Endodermal cell (in vitro differentiated cells): ENCODE measurements around the gene TRIP4. TPM values are rescaled to one million over a fixed set of nuclear protein-coding genes. Genes with fewer than 3 reads are reported as not detected.

Experiments
- DNase-seq: peaks from one replicate; pipeline ENCODE4 v3.0.0-alpha.2; 2017
- H3K27ac ChIP-seq: 2 replicates; pipeline ENCODE4 v1.5.1; 2013; ENCODE audit warnings: mild to moderate bottlenecking, low read depth, low read length, moderate library complexity
- H3K27me3 ChIP-seq: 2 replicates; pipeline ENCODE4 v1.6.1; 2013; ENCODE audit warnings: mild to moderate bottlenecking, low read length, moderate library complexity; ENCODE audit not compliant: insufficient read depth, control insufficient read depth, poor library complexity, severe bottlenecking
- H3K36me3 ChIP-seq: 2 replicates; pipeline ENCODE4 v1.7.0; 2013; ENCODE audit warnings: mild to moderate bottlenecking, low read length, moderate library complexity; ENCODE audit not compliant: control insufficient read depth, insufficient read depth
- H3K4me1 ChIP-seq: one replicate; pipeline ENCODE4 v1.7.0; 2013; ENCODE audit warnings: low read length; ENCODE audit not compliant: control insufficient read depth, insufficient read depth
- H3K4me3 ChIP-seq: 2 replicates; pipeline ENCODE4 v1.5.1; 2013; ENCODE audit warnings: mild to moderate bottlenecking, low read length, moderate library complexity
- H3K9ac ChIP-seq: 2 replicates; pipeline ENCODE4 v1.6.1; 2013; ENCODE audit warnings: mild to moderate bottlenecking, low read length, moderate library complexity; ENCODE audit not compliant: poor library complexity, severe bottlenecking; ENCODE audit errors: extremely low read depth
- H3K9me3 ChIP-seq: 2 replicates; pipeline ENCODE4 v1.6.1; 2013; ENCODE audit warnings: mild to moderate bottlenecking, low read length, moderate library complexity; ENCODE audit not compliant: control insufficient read depth
- H3K27ac Mint-ChIP-seq: 2 replicates; pipeline ENCODE4 v1.8.0; 2020; ENCODE audit warnings: mixed read lengths
- H3K27me3 Mint-ChIP-seq: 2 replicates; pipeline ENCODE4 v1.8.0; 2021; ENCODE audit warnings: mild to moderate bottlenecking, mixed read lengths; ENCODE audit not compliant: insufficient read depth
- H3K36me3 Mint-ChIP-seq: 2 replicates; pipeline ENCODE4 v1.8.0; 2020; ENCODE audit warnings: low read depth, mixed read lengths
- H3K4me1 Mint-ChIP-seq: 2 replicates; pipeline ENCODE4 v1.8.0; 2020; ENCODE audit warnings: mixed read lengths
- H3K4me3 Mint-ChIP-seq: 2 replicates; pipeline ENCODE4 v1.8.0; 2020; ENCODE audit warnings: mild to moderate bottlenecking, moderate library complexity, mixed read lengths
- H3K9me3 Mint-ChIP-seq: 2 replicates; pipeline ENCODE4 v1.8.0; 2020; ENCODE audit warnings: mild to moderate bottlenecking, mixed read lengths
- CTCF ChIP-seq: fragments of 200-600 bp; sonication (generic); conservative IDR thresholded peaks from 2 replicates; pipeline ENCODE4 v1.5.0; 2021; ENCODE audit warnings: antibody characterized with exemption, mild to moderate bottlenecking
- WGBS, 2 experiments: methylation state at CpG; one replicate each; pipeline versions ENCODE4 v1.1.5 to v1.1.7; 2013; ENCODE audit warnings: missing lambda C conversion rate in 2 of 2, mixed read lengths in 1 of 2; ENCODE audit not compliant: insufficient coverage in 1 of 2, insufficient read length in 1 of 2; 5-methylcytosine and 5-hydroxymethylcytosine counted together
- total RNA-seq, 2 donors: library from RNA; stranded (reverse); fragmentation: NEBNext Ultra II Directional in 1 of 2; extraction: Animal tissue kit (Norgen Biotek cat#: 25700) in 1 of 2; gene quantifications; 2 replicates in 1 of 2; 3 replicates in 1 of 2; pipeline ENCODE4 v1.2.1, GENCODE V29; 2021

Gene TRIP4
- total RNA-seq, 2 donors from 2014 or later, result 26.5 to 29.1 TPM

GRCh38 chr15:64462492-64462891, 74.9 kb downstream of the TRIP4 start:
- Mint-ChIP-seq H3K9me3 (no peaks in the 10 kb centered on the region), H3K36me3 (peaks cover 13% of the 10 kb centered on the region), H3K4me3 (peak overlapping the region; percentile 78), H3K27me3 (no peaks in the 10 kb centered on the region), H3K4me1 (peaks cover 54% of the 10 kb centered on the region), H3K27ac (peak overlapping the region; percentile 94)
- TF ChIP-seq CTCF, result no peak
- H3K27me3 ChIP-seq, result no peaks in the 10 kb centered on the region
- peaks cover 18% of the 10 kb centered on the region for H3K4me1 ChIP-seq
- peak overlapping the region; percentile 66 for H3K9ac ChIP-seq
- peaks cover 11% of the 10 kb centered on the region for H3K36me3 ChIP-seq
- H3K27ac ChIP-seq, result peak overlapping the region; percentile 84
- no peak for DNase-seq
- peak overlapping the region; percentile 90 for H3K4me3 ChIP-seq
- no peaks in the 10 kb centered on the region for H3K9me3 ChIP-seq

- H3K36me3 Mint-ChIP-seq, result peaks cover 19% of the 10 kb centered on the region
- Histone ChIP-seq H3K4me3 (peak overlapping the region; percentile 90), H3K9me3 (no peaks in the 10 kb centered on the region), H3K27me3 (no peaks in the 10 kb centered on the region), H3K36me3 (peaks cover 9% of the 10 kb centered on the region), H3K27ac (no peak overlapping the region), H3K4me1 (peaks cover 14% of the 10 kb centered on the region), H3K9ac (no peak overlapping the region)
- DNase-seq, result no peak
- no peaks in the 10 kb centered on the region for H3K27me3 Mint-ChIP-seq
- 82 to 93% methylated on average over 3 of the region's 3 CpGs for WGBS, 2 experiments
- peaks cover 49% of the 10 kb centered on the region for H3K4me1 Mint-ChIP-seq
- H3K9me3 Mint-ChIP-seq, result no peaks in the 10 kb centered on the region
- no peak overlapping the region for H3K4me3 Mint-ChIP-seq
- TF ChIP-seq CTCF, result no peak
- H3K27ac Mint-ChIP-seq, result no peak overlapping the region
Observed at GRCh38 chr15:64464276-64465005, 76.8 kb downstream of the TRIP4 start.

GRCh38 chr15:64466408-64467141, 78.9 kb downstream of the TRIP4 start:
- Mint-ChIP-seq H3K27me3 (no peaks in the 10 kb centered on the region), H3K9me3 (no peaks in the 10 kb centered on the region), H3K4me1 (peaks cover 39% of the 10 kb centered on the region), H3K27ac (peak overlapping the region; percentile 59), H3K36me3 (peaks cover 28% of the 10 kb centered on the region), H3K4me3 (no peak overlapping the region)
- no peak overlapping the region for H3K4me3 ChIP-seq
- H3K9me3 ChIP-seq, result no peaks in the 10 kb centered on the region
- no peak for DNase-seq
- peaks cover 14% of the 10 kb centered on the region for H3K4me1 ChIP-seq
- H3K27me3 ChIP-seq, result no peaks in the 10 kb centered on the region
- H3K27ac ChIP-seq, result no peak overlapping the region
- no peak overlapping the region for H3K9ac ChIP-seq
- WGBS, 2 experiments, result 80 to 90% methylated on average over 2 to 4 of the region's 4 CpGs
- peaks cover 21% of the 10 kb centered on the region for H3K36me3 ChIP-seq
- TF ChIP-seq CTCF, result no peak
